ENCODE data around the gene TIAM1. TPM values are rescaled to one million over a fixed set of nuclear protein-coding genes. Genes with fewer than 3 reads are reported as not detected.

Gene TIAM1
- total RNA-seq, result 0.14 TPM in 1 of 2 replicates, not detected in the other

GRCh38 chr21:31343680-31344480 is at the start of gene TIAM1:
TSS of gene TIAM1 (minus strand) at chr21:31344261. CDS start at chr21:31266972, 77,289 bp downstream.

